Spinal cord (tissue), 10 donors: Measurements from ENCODE around the gene LNP1. TPM values are rescaled to one million over a fixed set of nuclear protein-coding genes. Genes with fewer than 3 reads are reported as not detected.
"Not testable (repeated sequence)": the region's sequence is repeated elsewhere in the genome, so short reads cannot be mapped to it uniquely, and the experiment has no call there.

Experiments used
- DNase-seq, 6 donors: peaks; one replicate each; pipeline versions ENCODE4 v3.0.0 to v3.0.0-alpha.2; 2013 to 2015; ENCODE audit warnings: low spot score in 6 of 6, low read depth in 4 of 6
- H3K27ac ChIP-seq: one replicate; pipeline ENCODE4 v1.5.1; 2013; ENCODE audit warnings: low read depth, low read length, control low read depth
- H3K27me3 ChIP-seq: one replicate; pipeline ENCODE4 v1.6.1; 2013; ENCODE audit warnings: low read length; ENCODE audit not compliant: control insufficient read depth, insufficient read depth
- H3K36me3 ChIP-seq: one replicate; pipeline ENCODE4 v1.6.1; 2013; ENCODE audit warnings: low read length; ENCODE audit not compliant: control insufficient read depth, insufficient read depth
- H3K4me1 ChIP-seq: one replicate; pipeline ENCODE4 v1.6.1; 2013; ENCODE audit warnings: low read length; ENCODE audit not compliant: control insufficient read depth, insufficient read depth
- H3K4me3 ChIP-seq: one replicate; pipeline ENCODE4 v1.5.1; 2013; ENCODE audit warnings: low read depth, low read length, control low read depth
- H3K9me3 ChIP-seq: one replicate; pipeline ENCODE4 v1.6.1; 2013; ENCODE audit warnings: low read length; ENCODE audit not compliant: control insufficient read depth, insufficient read depth
- WGBS: methylation state at CpG from one replicate; pipeline ENCODE4 v1.1.5; 2013; ENCODE audit warnings: missing lambda C conversion rate; ENCODE audit not compliant: insufficient coverage; 5-methylcytosine and 5-hydroxymethylcytosine counted together
- polyA plus RNA-seq, 2 donors: library from polyadenylated mRNA; unstranded; fragments of 120-200 nt; gene quantifications; one replicate each; pipeline ENCODE4 v1.2.1, GENCODE V29; 2013; ENCODE audit not compliant: insufficient read length in 2 of 2
- total RNA-seq, 2 donors: library from RNA; depleted of rRNA in 1 of 2; stranded (reverse); fragments of 120-200 nt in 1 of 2; fragments of >200 nt in 1 of 2; gene quantifications; one replicate each; pipeline versions ENCODE4 v1.2.3 to v1.2.4, GENCODE V29; 2013 to 2014
- donor health status: healthy.

LNP1 gene
- total and polyA plus RNA-seq, 4 donors: 8.3 to 13.6 (median 11.9) TPM

GRCh38 chr3:100465892-100466777 is 64.8 kb downstream of the LNP1 start:
- H3K4me3 ChIP-seq: no peak overlapping the region
- H3K27me3 ChIP-seq: no peaks in the 10 kb centered on the region
- peaks cover 2% of the 10 kb centered on the region for H3K9me3 ChIP-seq
- no peak overlapping the region for H3K27ac ChIP-seq
- no peak for DNase-seq
- H3K4me1 ChIP-seq: no peaks in the 10 kb centered on the region
- H3K36me3 ChIP-seq: no peaks in the 10 kb centered on the region
- WGBS: 81% methylated on average over 2 of the region's 3 CpGs

DNA sequence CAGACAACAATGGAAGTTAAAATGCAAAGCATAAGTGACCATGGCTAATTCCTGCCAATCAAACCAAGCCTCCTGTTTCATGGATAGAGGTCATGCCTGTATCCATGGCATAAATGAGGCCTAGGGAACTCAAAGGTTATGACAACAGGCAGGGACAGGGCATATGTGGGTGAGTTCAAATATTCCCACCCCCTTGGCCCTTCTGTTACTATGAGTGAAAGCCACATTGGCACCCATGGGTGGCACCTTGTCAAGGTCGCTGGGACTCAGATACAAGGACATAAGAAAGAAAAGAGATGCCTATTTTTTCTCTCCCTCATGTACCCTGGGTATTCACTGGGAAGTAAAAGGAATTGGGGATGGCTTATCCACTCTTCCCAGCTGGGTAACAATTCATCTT is 65.8 kb downstream of the LNP1 start:
- Histone ChIP-seq H3K9me3 (peaks cover 2% of the 10 kb centered on the region), H3K4me1 (no peaks in the 10 kb centered on the region), H3K36me3 (no peaks in the 10 kb centered on the region), H3K27ac (no peak overlapping the region), H3K27me3 (no peaks in the 10 kb centered on the region), H3K4me3 (no peak overlapping the region)
- DNase-seq: no peak
- WGBS: no CpG with 5 or more reads among the region's 1 CpG

- no peak overlapping the region for H3K27ac ChIP-seq
- no peak overlapping the region for H3K4me3 ChIP-seq
- H3K4me1 ChIP-seq: no peaks in the 10 kb centered on the region
- WGBS: 80% methylated on average over 2 of the region's 2 CpGs
- no peak for DNase-seq
- peaks cover 2% of the 10 kb centered on the region for H3K9me3 ChIP-seq
- H3K27me3 ChIP-seq: no peaks in the 10 kb centered on the region
- H3K36me3 ChIP-seq: no peaks in the 10 kb centered on the region
Observed at GRCh38 chr3:100468676-100469075, 67.3 kb downstream of the LNP1 start.

- no peaks in the 10 kb centered on the region for H3K27me3 ChIP-seq
- H3K36me3 ChIP-seq: no peaks in the 10 kb centered on the region
- no peaks in the 10 kb centered on the region for H3K4me1 ChIP-seq
- no CpG with 5 or more reads among the region's 1 CpG for WGBS
- H3K27ac ChIP-seq: no peak overlapping the region
- no peak overlapping the region for H3K4me3 ChIP-seq
- DNase-seq: no peak
- H3K9me3 ChIP-seq: peaks cover 2% of the 10 kb centered on the region
Observed at GRCh38 chr3:100470951-100471350, 69.6 kb downstream of the LNP1 start.

GRCh38 chr3:100471444-100471843 is 70.1 kb downstream of the LNP1 start:
- WGBS: 100% methylated on average over 1 of the region's 2 CpGs
- H3K4me1 ChIP-seq: no peaks in the 10 kb centered on the region

DNA sequence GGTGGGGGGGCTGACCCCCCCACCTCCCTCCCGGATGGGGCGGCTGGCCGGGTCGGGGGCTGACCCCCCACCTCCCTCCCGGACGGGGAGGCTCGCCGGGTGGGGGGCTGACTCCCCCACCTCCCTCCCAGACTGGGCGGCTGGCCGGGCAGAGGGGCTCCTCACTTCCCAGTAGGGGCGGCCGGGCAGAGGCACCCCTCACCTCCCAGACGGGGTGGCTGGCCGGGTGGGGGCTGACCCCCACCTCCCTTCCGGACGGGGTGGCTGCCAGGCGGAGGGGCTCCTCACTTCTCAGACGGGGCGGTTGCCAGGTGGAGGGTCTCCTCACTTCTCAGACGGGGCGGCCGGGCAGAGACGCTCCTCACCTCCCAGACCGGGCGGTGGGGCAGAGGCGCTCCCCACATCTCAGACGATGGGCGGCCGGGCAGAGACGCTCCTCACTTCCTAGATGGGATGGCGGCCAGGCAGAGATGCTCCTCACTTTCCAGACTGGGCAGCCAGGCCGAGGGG is 76.6 kb downstream of the LNP1 start:
- 98% methylated on average over 22 of the region's 32 CpGs for WGBS
- not testable (repeated sequence) for H3K4me3 ChIP-seq, H3K27me3 ChIP-seq, H3K4me1 ChIP-seq, H3K36me3 ChIP-seq, H3K9me3 ChIP-seq, DNase-seq, H3K27ac ChIP-seq

More at GRCh38 chr3:100471444-100471843, 70.1 kb downstream of the LNP1 start:
- H3K27me3 ChIP-seq: no peaks in the 10 kb centered on the region
- no peak overlapping the region for H3K27ac ChIP-seq
- no peaks in the 10 kb centered on the region for H3K36me3 ChIP-seq
- peak in 1 of 6 donors; percentile 59 for DNase-seq
- no peak overlapping the region for H3K4me3 ChIP-seq
- H3K9me3 ChIP-seq: peaks cover 2% of the 10 kb centered on the region

DNA sequence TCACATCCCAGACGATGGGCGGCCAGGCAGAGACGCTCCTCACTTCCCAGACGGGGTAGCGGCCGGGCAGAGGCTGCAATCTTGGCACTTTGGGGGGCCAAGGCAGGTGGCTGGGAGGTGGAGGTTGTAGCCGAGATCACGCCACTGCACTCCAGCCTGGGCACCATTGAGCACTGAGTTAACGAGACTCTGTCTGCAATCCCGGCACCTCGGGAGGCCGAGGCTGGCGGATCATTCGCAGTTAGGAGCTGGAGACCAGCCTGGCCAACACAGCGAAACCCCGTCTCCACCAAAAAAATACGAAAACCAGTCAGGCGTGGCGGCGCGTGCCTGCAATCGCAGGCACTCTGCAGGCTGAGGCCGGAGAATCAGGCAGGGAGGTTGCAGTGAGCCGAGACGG is 77.2 kb downstream of the LNP1 start:
- not testable (repeated sequence) for H3K27me3 ChIP-seq, H3K9me3 ChIP-seq, H3K27ac ChIP-seq, H3K4me3 ChIP-seq, H3K4me1 ChIP-seq, H3K36me3 ChIP-seq, DNase-seq
- WGBS: 98% methylated on average over 6 of the region's 25 CpGs

DNA sequence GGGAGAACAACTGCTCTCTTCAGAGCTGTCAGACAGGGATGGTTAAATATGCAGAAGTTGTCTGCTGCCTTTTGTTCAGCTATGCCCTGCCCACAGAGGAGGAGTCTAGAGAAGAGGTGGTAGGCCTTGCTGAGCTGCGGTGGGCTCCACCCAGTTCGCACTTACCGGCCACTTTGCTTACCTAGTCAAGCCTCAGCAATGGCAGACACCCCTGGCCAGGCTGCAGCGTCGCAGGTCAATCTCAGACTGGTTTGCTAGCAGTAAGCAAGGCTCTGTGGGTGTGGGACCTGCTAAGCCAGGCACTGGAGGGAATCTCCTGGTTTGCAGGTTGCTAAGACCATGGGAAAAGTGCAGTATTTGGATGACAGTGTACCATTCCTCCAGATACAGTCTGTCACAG is 78.7 kb downstream of the LNP1 start:
- no peak for DNase-seq
- no peak overlapping the region for H3K4me3 ChIP-seq
- no peaks in the 10 kb centered on the region for H3K36me3 ChIP-seq
- H3K27ac ChIP-seq: no peak overlapping the region
- 79% methylated on average over 3 of the region's 5 CpGs for WGBS
- H3K9me3 ChIP-seq: no peaks in the 10 kb centered on the region
- no peaks in the 10 kb centered on the region for H3K4me1 ChIP-seq
- H3K27me3 ChIP-seq: no peaks in the 10 kb centered on the region

- no peak overlapping the region for H3K27ac ChIP-seq
- DNase-seq: no peak
- no peaks in the 10 kb centered on the region for H3K36me3 ChIP-seq
- WGBS: no CpG with 5 or more reads among the region's 2 CpGs
- no peaks in the 10 kb centered on the region for H3K4me1 ChIP-seq
- no peak overlapping the region for H3K4me3 ChIP-seq
- no peaks in the 10 kb centered on the region for H3K9me3 ChIP-seq
- H3K27me3 ChIP-seq: no peaks in the 10 kb centered on the region
Observed at GRCh38 chr3:100482176-100482575, 80.8 kb downstream of the LNP1 start.

- Histone ChIP-seq H3K36me3 (no peaks in the 10 kb centered on the region), H3K4me3 (no peak overlapping the region), H3K27ac (no peak overlapping the region), H3K9me3 (no peaks in the 10 kb centered on the region), H3K4me1 (no peaks in the 10 kb centered on the region), H3K27me3 (no peaks in the 10 kb centered on the region)
- 100% methylated on average over 1 of the region's 1 CpG for WGBS
- DNase-seq: no peak
Observed at GRCh38 chr3:100483529-100483928, 82.2 kb downstream of the LNP1 start.
